OCI-M2 (cell line): ENCODE results near the gene RGPD6.
"Not testable (repeated sequence)": the region's sequence is repeated elsewhere in the genome, so short reads cannot be mapped to it uniquely, and the experiment has no call there.

Source experiments
- DNase-seq: peaks from one replicate; lab custom pipeline; 2025; ENCODE audit not compliant: unreplicated experiment; lab: John Stamatoyannopoulos, UW

Gene RGPD6

DNA sequence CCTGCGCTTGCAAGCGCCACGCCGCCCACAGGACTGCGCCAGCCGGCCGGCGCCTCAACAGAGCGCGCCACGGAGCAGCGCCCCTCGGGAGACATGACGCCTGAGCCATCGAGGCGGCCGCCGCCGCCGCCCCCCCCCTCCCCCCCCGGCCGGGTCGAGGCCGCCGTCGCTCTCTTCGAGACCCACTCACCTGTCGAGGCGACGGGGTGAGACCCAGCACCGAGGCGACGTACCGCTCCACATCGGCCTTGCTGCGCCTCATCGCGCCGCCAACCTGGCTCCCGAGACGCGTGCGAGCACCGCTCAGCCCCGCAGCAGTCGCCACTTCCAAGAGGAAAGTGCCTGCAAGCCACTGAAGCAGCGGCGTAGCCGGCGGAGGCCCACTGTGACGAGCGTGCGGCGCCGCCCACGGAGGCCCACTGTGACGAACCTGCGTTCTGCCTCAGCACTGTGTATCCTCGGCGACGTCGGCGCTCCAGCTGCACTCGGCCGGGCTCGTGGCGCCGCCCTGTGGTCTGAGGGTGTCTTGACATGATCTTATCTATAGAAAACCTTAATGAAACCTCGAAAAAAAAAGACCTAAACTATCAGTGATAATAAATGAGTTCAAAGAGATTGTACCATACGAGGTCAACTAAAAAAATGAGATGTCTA, at the start of gene RGPD6:
Gene RGPD6 (minus strand): TSS at position 460 of the 654 bp plus-strand sequence. CDS start 198 bp downstream, at position 262.
- DNase-seq = not testable (repeated sequence)

DNA sequence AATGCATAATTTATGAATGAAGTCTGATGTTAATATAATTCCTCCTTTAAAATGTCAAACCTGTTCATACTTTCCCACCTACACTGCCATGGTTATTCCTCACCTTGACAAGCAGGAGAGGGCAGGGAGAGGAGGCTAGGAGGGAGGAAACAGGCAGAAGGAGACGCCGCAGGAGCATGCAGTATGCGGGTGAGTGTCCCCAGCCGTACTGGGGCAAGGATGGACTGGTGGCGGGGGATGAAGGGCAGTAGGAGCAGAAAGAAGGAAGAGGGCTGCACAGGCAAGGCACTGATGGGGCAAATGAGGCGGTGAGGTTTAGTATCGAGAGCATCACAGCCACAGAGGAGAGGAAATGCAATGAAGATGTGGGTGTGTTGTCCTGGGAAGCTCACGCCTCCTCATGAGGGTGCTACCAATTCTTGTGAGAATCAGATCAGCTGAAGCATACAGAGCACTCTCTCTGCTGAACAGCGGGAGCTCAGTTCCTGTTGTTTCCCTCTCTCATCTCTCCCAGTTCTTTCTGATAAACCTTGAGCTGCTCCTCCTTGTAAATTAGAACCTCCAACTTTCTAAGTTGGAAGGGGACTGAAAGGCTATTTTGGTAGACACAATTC, 42.4 kb upstream of the RGPD6 start:
- DNase-seq = not testable (repeated sequence)

DNA sequence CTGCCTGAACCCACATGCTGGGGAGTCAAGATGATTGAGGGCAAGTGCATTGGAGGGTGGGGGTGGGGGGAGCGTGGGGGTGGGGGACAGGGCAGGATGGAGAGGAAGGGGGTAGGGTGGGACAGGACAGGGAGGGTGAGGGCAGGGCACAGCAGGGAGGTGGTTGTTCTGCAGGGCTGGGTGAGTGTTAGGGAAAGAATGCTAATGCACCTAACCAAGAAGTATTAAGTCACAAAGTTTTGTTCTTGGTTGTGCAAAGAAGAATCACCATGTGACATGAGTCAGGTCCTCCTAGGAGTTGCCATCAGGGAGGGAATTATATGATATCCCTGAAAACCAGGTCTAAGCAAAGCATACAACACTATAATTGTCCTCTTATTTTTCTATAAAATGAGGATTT, 36.9 kb upstream of the RGPD6 start:
- not testable (repeated sequence) for DNase-seq

- DNase-seq = not testable (repeated sequence)
These were observed 33.7 kb upstream of the RGPD6 start for GRCh38 chr2:110610613-110611250.

DNA sequence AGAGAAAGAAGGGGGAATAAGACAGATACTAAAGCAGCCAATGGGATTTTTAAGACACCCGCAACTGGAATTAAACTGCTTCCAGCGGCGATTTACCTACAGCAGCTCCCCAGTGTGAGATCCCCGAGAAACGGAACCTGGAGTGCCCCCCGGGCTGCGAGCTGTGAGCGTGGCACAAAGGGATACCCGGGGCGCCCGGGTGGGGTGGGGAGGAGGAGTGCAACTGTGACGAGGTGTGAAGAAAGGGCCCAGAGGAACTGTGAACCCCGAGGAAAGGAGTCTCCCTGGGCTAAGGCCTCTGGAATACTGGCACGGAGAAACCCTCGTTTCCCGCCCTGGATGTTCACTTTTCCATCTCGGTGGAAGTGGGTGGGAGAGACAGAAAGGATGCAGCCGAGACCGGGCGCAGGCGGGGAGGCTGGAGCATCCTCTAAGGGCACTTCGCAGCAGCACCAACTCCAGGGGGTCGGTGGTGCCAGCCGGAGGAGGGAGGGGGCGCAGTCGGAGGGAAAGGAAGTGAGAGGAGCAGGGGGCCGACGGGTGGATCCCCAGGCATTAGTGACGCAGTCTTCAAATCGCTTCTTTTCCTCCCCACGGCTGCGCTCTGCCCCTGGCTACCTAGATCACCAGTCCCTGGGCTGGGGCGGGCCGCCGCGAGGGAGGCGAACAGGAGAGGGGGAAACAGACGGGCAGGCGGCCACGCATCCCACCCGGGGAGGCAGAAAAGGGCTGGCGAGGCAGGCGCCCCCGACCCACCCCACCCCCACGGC, 33.0 kb upstream of the RGPD6 start:
- not testable (repeated sequence) for DNase-seq

DNA sequence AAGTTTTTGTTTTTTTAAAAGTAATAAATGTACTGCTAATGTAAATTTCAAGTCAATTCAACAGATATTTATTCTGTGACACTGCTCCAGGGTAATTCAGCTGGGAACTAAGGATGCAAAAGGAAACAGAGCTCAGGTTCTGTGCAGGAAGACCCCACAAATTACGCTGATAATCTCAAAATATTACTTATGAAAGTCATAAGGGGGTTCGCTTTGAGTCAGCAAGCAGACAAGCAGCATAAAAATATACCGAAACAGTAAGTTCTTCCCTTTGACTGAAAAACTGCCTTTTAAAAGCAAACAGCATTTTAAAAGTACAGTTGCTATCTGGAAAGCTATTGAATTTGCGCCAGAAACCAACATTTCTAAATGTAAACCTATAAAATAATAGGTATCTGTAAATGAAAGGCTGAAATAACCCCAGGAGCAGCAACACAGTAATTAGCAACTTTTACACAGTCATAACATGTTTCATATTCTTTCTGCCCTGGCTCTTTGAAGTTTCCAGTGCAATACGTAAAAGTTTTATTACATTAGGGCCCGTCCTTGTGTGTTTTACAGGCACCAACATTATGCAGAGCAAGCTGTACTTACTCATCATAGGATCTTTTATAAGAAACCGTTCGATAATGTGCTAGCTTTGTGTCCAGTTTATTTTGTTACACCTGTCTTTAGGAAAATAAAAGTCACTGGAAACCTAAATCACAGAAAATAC, 31.9 kb upstream of the RGPD6 start:
- not testable (repeated sequence) for DNase-seq

GRCh38 chr2:110605057-110605456, 28.0 kb upstream of the RGPD6 start:
- not testable (repeated sequence) for DNase-seq

GRCh38 chr2:110603917-110604591, 27.0 kb upstream of the RGPD6 start:
- not testable (repeated sequence) for DNase-seq

DNA sequence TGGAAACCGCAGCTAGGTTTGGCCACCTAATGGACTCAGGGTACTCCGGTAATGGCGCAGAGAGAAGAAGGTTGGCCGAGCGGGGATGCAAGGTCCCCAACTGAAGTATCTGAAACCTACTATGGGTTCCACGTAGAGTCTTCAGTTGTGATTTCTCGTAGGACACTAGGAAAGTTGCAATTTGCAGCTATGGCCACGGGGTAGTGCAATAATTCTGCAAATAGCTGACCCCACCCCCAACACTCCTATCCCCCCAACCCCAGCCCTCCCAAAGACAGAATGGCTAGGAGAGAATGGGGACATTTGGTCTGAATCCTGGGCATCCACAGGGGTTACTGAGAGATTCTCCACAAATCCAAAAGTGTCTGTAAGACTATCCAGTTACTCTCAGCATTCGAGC, 25.1 kb upstream of the RGPD6 start:
- DNase-seq = not testable (repeated sequence)

DNA sequence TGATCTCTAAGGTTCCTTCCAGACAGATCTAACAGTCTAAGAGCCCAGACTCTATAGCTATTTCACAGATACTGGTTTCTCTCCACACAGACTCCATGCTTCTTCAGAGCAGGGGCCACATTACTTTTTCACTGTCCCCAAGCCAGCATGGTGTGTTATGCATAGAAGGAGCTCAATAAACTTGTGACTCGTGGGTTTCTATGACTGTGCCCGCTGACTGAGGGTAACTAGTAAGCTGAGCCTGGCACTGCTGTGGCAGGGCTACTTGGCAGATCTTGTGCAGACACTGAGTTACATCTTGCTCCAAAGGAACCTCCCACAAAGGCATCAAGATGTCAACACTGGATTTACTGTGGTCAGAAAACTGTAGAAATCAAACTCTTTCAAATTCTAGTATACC, 15.0 kb upstream of the RGPD6 start:
- not testable (repeated sequence) for DNase-seq

- not testable (repeated sequence) for DNase-seq
These were observed 12.8 kb upstream of the RGPD6 start for GRCh38 chr2:110589677-110590330.

DNA sequence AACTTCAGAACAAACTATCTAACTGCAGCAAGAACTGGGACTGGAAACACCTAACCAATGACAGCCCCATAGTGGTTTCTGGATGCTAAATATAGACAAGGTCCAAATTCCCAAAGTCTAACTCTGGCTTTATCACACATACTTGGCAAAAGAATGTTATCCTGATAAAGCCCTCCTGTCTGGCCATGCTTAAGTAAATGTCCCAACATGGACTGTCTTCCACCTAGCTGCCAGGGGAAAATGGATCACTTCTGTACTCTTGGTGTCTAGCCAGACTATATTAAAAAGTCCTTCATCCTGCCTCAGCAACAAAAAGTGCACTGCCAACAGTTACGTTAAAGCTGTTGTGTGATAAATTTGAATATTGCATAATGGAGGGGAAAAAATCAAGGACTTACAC, 11.5 kb upstream of the RGPD6 start:
- not testable (repeated sequence) for DNase-seq

DNA sequence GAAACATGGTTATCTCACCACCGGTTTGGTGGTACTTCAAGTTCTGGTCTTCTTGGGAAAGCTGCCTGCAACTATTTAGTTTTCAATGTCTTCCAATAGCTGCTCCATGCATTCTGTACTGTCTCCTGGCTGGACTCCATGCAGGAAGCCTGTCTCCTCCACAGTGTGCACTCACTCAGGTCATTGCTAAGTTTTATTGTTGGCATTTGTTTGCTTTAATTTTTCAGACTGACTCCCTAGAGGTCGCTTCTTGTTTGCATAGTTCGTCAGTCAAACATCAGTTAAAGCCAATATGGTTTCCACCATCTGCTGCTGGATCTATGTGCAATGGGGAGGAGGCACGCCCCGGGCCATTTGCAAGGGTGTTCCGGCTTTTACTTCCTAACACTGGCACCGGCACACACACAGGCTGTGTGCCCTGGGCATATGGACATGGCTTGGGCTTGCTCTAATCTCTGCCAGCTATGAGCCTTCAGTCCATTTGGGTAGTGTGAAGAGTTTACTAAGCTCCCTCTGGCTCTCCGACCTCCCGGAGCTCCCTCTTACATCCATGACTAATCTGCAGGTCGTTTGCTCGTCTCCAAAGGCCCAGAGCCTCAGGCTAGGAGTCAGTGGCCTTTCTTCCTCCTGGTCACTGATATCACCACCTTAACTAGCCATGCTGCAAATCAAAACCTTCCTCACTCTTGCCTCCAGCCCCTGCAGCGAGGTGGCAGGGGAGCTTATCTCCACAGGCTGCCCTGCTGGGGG, 2.4 kb upstream of the RGPD6 start:
- DNase-seq = not testable (repeated sequence)

GRCh38 chr2:110578429-110578828, 1.4 kb upstream of the RGPD6 start:
- DNase-seq = not testable (repeated sequence)

DNA sequence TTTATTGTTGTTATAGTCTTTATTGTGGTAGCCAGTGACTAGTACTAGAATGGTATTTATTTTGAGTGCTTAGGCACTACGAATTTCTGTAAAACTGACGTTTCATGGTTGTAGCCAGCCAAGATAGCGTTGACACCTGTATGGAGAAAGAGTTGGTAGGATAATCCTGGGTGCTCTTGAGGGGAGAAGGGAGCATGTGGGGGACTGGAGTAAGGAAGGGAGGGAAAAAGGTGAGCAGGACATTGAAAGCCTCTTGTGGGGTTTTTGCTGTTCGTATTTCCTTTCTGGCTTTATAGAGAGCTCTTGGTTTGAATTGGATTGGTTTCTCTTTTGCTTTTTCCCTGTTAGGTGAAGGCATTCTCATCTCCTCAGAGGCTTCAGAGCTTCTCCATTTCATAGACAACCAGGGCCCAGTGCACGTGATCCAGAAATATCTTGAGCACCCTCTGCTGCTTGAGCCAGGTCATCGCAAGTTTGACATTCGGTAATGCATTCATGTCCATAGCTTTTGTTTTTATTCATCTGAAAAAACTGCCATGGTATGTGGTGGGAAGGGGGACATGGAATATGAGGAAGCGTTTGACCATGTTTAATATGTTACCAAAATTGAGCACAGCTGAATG, 77.2 kb downstream of the RGPD6 start:
- not testable (repeated sequence) for DNase-seq

- DNase-seq = not testable (repeated sequence)
These were observed 81.0 kb downstream of the RGPD6 start for GRCh38 chr2:110496027-110496426.

DNA sequence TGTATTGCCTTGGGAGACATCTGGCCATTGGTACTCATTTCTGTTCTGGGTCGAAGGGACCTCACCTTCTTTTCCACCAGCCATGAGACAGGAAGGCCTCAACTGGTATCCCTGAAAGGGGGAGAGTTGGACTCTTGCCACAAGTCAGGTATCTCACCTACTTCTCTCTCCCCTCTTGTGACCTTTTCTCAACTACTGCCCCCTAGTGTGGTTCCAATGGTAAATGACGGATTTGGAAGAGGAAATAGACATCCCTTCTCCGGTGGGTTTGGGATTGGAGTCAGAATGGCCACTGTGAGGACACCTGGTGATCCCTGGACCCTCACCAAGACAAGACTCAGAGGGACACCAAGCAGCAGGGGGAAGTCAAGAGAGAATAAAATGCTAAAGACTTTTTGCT, 82.5 kb downstream of the RGPD6 start:
- not testable (repeated sequence) for DNase-seq

DNA sequence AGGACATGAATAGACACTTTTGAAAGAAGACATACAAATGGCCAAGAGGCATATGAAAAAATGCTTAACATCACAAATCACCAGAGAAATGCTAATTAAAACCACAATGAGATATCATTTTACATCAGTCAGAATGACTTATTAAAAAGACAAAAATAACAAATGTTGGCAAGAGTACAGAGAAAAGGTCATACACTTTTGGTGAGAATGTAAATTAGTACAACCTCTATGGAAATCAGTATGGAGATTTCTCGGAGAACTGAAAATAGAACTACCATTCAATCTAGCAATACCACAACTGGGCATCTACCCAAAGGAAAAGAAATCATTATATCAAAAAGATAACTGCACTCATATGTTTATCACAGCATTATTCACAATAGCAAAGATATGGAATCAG, 88.0 kb downstream of the RGPD6 start:
- not testable (repeated sequence) for DNase-seq
